Measurements from ENCODE around the gene PTPN9. TPM values are rescaled to one million over a fixed set of nuclear protein-coding genes. Genes with fewer than 3 reads are reported as not detected.
A peak's percentile ranks its signal among the peaks of the same experiment; 100 is the strongest.

PTPN9 gene
- total RNA-seq, 1 experiment from 2014 or later = 64.9 TPM

DNA sequence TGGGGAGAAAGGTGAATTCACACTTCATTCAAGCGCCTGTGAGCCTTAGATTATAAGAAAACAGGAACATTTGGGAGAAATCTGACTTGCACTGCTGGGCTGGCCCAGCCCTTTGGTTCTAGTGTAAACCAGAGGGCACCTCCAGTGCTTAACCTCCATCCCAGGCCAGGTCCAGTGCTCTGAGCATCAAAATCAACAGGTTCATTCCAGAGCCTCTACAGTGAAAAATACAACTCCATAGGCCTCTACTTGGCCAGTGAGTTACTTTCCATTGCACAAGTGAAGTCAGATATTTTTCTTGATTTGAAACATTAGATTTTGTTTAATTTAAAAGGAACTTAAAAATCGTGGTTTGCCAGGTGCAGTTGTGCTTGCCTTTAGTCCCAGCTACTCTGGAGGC, 43.4 kb upstream of the PTPN9 start:
- POLR2A ChIA-PET (ENCODE audit: low non-redundant PET) = no interaction called here
- CTCF ChIA-PET = no interaction called here
- intact Hi-C loops (cut with micrococcal nuclease; ENCODE audit: unreplicated experiment) = loop anchor here (10.0 kb wide), 1 partner anchor 118 kb away; no protein-coding TSS in a partner anchor

DNA sequence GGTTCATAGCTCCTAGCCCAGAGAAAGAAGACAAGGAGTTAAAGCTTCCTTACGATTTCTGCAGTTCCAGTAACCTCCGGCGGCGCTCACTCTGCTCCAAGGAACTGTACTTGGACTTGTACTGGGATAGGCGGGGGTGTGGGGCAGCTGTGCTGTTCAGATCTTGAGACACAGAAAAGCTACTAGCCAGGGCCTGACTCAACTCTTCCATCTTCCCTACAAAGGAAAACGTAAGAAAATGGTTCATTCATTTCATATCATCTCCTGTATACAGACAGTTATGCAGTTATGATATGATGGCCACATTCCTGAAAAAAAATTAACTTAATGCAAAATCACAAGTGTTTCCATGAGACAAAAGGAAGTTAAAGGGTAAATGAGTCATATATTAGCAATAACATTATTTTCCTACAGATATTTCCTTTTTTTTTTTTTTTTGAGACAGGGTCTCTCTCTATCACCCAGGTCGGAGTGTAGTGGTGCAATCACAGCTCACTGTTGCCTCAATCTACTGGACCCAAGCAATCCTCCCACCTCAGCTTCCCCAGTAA, 41.8 kb upstream of the PTPN9 start:
- Histone ChIP-seq H3K9me3 (ENCODE audit: low read depth, low read length, poor library complexity, severe bottlenecking) (no peaks in the 10 kb centered on the region), H3K4me3 (ENCODE audit: low read depth, low read length, poor library complexity, severe bottlenecking) (peak overlapping the region; percentile 7), H3K4me1 (ENCODE audit: insufficient read depth, low read length, poor library complexity, severe bottlenecking) (peaks cover 20% of the 10 kb centered on the region), H3K36me3 (ENCODE audit: insufficient read depth, low read length, poor library complexity, severe bottlenecking) (peaks cover 40% of the 10 kb centered on the region), H3K27ac (ENCODE audit: low read depth, low read length, poor library complexity, severe bottlenecking) (peak overlapping the region; percentile 96), H3K27me3 (replicated peaks; ENCODE audit: insufficient read depth, low read depth, low read length, poor library complexity) (no peaks in the 10 kb centered on the region)
- TF ChIP-seq, protein P1, sequence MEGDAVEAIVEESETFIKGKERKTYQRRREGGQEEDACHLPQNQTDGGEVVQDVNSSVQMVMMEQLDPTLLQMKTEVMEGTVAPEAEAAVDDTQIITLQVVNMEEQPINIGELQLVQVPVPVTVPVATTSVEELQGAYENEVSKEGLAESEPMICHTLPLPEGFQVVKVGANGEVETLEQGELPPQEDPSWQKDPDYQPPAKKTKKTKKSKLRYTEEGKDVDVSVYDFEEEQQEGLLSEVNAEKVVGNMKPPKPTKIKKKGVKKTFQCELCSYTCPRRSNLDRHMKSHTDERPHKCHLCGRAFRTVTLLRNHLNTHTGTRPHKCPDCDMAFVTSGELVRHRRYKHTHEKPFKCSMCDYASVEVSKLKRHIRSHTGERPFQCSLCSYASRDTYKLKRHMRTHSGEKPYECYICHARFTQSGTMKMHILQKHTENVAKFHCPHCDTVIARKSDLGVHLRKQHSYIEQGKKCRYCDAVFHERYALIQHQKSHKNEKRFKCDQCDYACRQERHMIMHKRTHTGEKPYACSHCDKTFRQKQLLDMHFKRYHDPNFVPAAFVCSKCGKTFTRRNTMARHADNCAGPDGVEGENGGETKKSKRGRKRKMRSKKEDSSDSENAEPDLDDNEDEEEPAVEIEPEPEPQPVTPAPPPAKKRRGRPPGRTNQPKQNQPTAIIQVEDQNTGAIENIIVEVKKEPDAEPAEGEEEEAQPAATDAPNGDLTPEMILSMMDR (conservative IDR thresholded peaks at IDR 0.05; ENCODE audit: low read depth, low read length) = no peak
- no peak for TF ChIP-seq EZH2 (IDR thresholded peaks at IDR 0.05; ENCODE audit: borderline replicate concordance, low read depth, low read length, poor library complexity, severe bottlenecking)
- DNase-seq (ENCODE audit: low spot score) = peak; percentile 60
- intact Hi-C loops (cut with micrococcal nuclease; ENCODE audit: unreplicated experiment) = loop anchor here (10.0 kb wide), 1 partner anchor 116 kb away; no protein-coding TSS in a partner anchor
- no TSS peak for BruUV-seq (replicated peaks)
- ChIA-PET CTCF (interaction anchor here (0.6 to 1.7 kb wide), 3 partner anchors 17 to 170 kb away, joined by 5 to 14 read pairs (median 14); no protein-coding TSS in a partner anchor), POLR2A (ENCODE audit: low non-redundant PET) (interaction anchor here (0.6 to 0.9 kb wide), 3 partner anchors 14 to 261 kb away, joined by 6 to 14 read pairs (median 6); no protein-coding TSS in a partner anchor)

More for the DNA sequence above, 43.4 kb upstream of the PTPN9 start:
- TF ChIP-seq EZH2 (IDR thresholded peaks at IDR 0.05; ENCODE audit: borderline replicate concordance, low read depth, low read length, poor library complexity, severe bottlenecking) = no peak
- TF ChIP-seq, protein P1 (conservative IDR thresholded peaks at IDR 0.05; ENCODE audit: low read depth, low read length) = no peak
- peak overlapping the region; percentile 66 for H3K27ac ChIP-seq (ENCODE audit: low read depth, low read length, poor library complexity, severe bottlenecking)
- no peaks in the 10 kb centered on the region for H3K27me3 ChIP-seq (replicated peaks; ENCODE audit: insufficient read depth, low read depth, low read length, poor library complexity)
- BruUV-seq (replicated peaks) = TSS peak; percentile 14
- no peak overlapping the region for H3K4me3 ChIP-seq (ENCODE audit: low read depth, low read length, poor library complexity, severe bottlenecking)
- DNase-seq (ENCODE audit: low spot score) = no peak
- peaks cover 25% of the 10 kb centered on the region for H3K36me3 ChIP-seq (ENCODE audit: insufficient read depth, low read length, poor library complexity, severe bottlenecking)
- peaks cover 28% of the 10 kb centered on the region for H3K4me1 ChIP-seq (ENCODE audit: insufficient read depth, low read length, poor library complexity, severe bottlenecking)
- no peaks in the 10 kb centered on the region for H3K9me3 ChIP-seq (ENCODE audit: low read depth, low read length, poor library complexity, severe bottlenecking)

DNA sequence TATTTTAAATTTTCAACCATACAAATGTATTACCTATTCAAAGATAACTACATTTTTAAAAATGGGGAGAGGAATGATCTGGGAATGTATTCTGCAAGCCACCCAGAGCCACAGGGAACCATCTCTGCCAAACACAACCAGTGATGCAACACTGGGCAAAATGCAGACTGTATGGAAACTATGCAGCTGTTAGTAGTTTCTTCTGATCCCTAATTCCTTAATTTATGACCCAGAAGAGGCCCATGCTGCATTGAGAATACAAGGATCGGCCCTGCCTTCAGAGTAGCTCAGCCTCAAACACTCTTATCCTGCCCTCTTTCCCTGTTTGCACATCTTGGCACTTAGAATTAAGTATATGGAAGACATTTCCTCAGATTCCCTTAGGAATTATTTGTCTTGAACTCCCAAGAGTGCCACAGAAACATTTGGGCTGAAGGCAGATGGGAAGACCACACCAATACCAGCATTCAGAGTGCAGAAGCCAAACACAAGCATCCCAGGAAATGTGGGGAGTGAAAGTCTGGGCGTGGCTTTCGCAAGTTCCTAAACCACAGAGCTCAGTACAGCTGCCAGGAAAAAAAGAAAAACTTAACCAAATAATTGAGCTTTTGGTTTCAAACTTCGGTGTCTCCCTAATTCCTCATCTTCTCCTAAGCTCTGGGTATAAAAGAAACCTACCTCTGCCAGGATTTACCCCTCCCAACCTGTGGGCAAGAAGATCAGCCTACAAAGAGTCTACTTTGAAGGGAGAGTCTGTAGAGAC, 41.1 kb upstream of the PTPN9 start:
- H3K4me3 ChIP-seq (ENCODE audit: low read depth, low read length, poor library complexity, severe bottlenecking) = peak overlapping the region; percentile 7
- ChIA-PET POLR2A (ENCODE audit: low non-redundant PET) (interaction anchor here (0.7 to 0.9 kb wide), 2 partner anchors 165 to 260 kb away, joined by 6 read pairs; no protein-coding TSS in a partner anchor), CTCF (interaction anchor here (0.6 to 1.7 kb wide), 4 partner anchors 18 to 169 kb away, joined by 3 to 14 read pairs (median 10); no protein-coding TSS in a partner anchor)
- BruUV-seq (replicated peaks) = no TSS peak
- intact Hi-C loops (cut with micrococcal nuclease; ENCODE audit: unreplicated experiment) = loop anchor here (10.0 kb wide), 1 partner anchor 115 kb away; no protein-coding TSS in a partner anchor
- peaks cover 44% of the 10 kb centered on the region for H3K36me3 ChIP-seq (ENCODE audit: insufficient read depth, low read length, poor library complexity, severe bottlenecking)
- no peaks in the 10 kb centered on the region for H3K9me3 ChIP-seq (ENCODE audit: low read depth, low read length, poor library complexity, severe bottlenecking)
- DNase-seq (ENCODE audit: low spot score) = peak; percentile 73
- peaks cover 20% of the 10 kb centered on the region for H3K4me1 ChIP-seq (ENCODE audit: insufficient read depth, low read length, poor library complexity, severe bottlenecking)
- peak overlapping the region; percentile 96 for H3K27ac ChIP-seq (ENCODE audit: low read depth, low read length, poor library complexity, severe bottlenecking)
- H3K27me3 ChIP-seq (replicated peaks; ENCODE audit: insufficient read depth, low read depth, low read length, poor library complexity) = no peaks in the 10 kb centered on the region
- TF ChIP-seq EZH2 (IDR thresholded peaks at IDR 0.05; ENCODE audit: borderline replicate concordance, low read depth, low read length, poor library complexity, severe bottlenecking) = no peak
- TF ChIP-seq, protein P1 (conservative IDR thresholded peaks at IDR 0.05; ENCODE audit: low read depth, low read length) = no peak
